Measurements from ENCODE around the gene PPP6R1. TPM values are rescaled to one million over a fixed set of nuclear protein-coding genes. Genes with fewer than 3 reads are reported as not detected.
A peak's percentile ranks its signal among the peaks of the same experiment; 100 is the strongest.

PPP6R1 gene
- total and polyA plus RNA-seq, 2 of the 13 experiments (the other 11 are each of a cell fraction or from before 2014, with no cell fraction given), result 25.8 to 54.0 TPM

- H4K20me1 ChIP-seq (ENCODE audit: insufficient read depth, low read length), result no peaks in the 10 kb centered on the region
- peak overlapping the region; percentile 76 for H3K27ac ChIP-seq (ENCODE audit: extremely low read length, insufficient read depth, low read length)
- DNase-seq (ENCODE audit: low spot score), result no peak
- TF ChIP-seq ZNF558 (CRISPR knock-in tag; IDR thresholded peaks at IDR 0.05; ENCODE audit: borderline replicate concordance), result no peak
- no peak for TF ChIP-seq ZNF136 (CRISPR knock-in tag; IDR thresholded peaks at IDR 0.05; ENCODE audit: low read depth)
- no peak for TF ChIP-seq ZNF234 (CRISPR knock-in tag; conservative IDR thresholded peaks at IDR 0.05)
- no peak for TF ChIP-seq PLRG1 (conservative IDR thresholded peaks at IDR 0.05)
- no peak for TF ChIP-seq FOXC1 (CRISPR knock-in tag; IDR thresholded peaks at IDR 0.05; ENCODE audit: borderline replicate concordance)
- TF ChIP-seq AGO2 (optimal IDR thresholded peaks at IDR 0.05; ENCODE audit: low read depth, low read length), result peak; percentile 49
- TF ChIP-seq XRCC5 (optimal IDR thresholded peaks at IDR 0.05; ENCODE audit: low read length), result no peak
- TF ChIP-seq ZNF160 (CRISPR knock-in tag; IDR thresholded peaks at IDR 0.05), result no peak
- TF ChIP-seq ZBTB26 (CRISPR knock-in tag; IDR thresholded peaks at IDR 0.05; ENCODE audit: borderline replicate concordance), result no peak
- no peak for TF ChIP-seq NCOA1 (CRISPR knock-in tag; IDR thresholded peaks at IDR 0.05)
- no peak for TF ChIP-seq NAIF1 (CRISPR knock-in tag; IDR thresholded peaks at IDR 0.05; ENCODE audit: borderline replicate concordance)
- no peak for TF ChIP-seq BRCA1 (CRISPR knock-in tag; IDR thresholded peaks at IDR 0.05)
- no peak for TF ChIP-seq HINFP (CRISPR knock-in tag; IDR thresholded peaks at IDR 0.05; ENCODE audit: low read depth)
- TF ChIP-seq ZNF563 (CRISPR knock-in tag; IDR thresholded peaks at IDR 0.05), result no peak
- TF ChIP-seq ZFP82 (CRISPR knock-in tag; IDR thresholded peaks at IDR 0.05; ENCODE audit: borderline replicate concordance), result no peak
- no peak for TF ChIP-seq TMF1 (CRISPR knock-in tag; IDR thresholded peaks at IDR 0.05; ENCODE audit: low read depth)
- TF ChIP-seq ZFP41 (CRISPR knock-in tag; IDR thresholded peaks at IDR 0.05; ENCODE audit: borderline replicate concordance), result no peak
- TF ChIP-seq ZNF773 (CRISPR knock-in tag; IDR thresholded peaks at IDR 0.05; ENCODE audit: borderline replicate concordance), result 0 out of 2 replicates have a peak, but pooled peaks have one; percentile 45
- TF ChIP-seq, protein P1, sequence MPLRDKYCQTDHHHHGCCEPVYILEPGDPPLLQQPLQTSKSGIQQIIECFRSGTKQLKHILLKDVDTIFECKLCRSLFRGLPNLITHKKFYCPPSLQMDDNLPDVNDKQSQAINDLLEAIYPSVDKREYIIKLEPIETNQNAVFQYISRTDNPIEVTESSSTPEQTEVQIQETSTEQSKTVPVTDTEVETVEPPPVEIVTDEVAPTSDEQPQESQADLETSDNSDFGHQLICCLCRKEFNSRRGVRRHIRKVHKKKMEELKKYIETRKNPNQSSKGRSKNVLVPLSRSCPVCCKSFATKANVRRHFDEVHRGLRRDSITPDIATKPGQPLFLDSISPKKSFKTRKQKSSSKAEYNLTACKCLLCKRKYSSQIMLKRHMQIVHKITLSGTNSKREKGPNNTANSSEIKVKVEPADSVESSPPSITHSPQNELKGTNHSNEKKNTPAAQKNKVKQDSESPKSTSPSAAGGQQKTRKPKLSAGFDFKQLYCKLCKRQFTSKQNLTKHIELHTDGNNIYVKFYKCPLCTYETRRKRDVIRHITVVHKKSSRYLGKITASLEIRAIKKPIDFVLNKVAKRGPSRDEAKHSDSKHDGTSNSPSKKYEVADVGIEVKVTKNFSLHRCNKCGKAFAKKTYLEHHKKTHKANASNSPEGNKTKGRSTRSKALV (CRISPR knock-in tag; IDR thresholded peaks at IDR 0.05), result 0 out of 2 replicates have a peak, but pooled peaks have one; percentile 22
- TF ChIP-seq RXRB (CRISPR knock-in tag; IDR thresholded peaks at IDR 0.05; ENCODE audit: borderline replicate concordance), result no peak
- 0 out of 2 replicates have a peak, but pooled peaks have one; percentile 28 for TF ChIP-seq REL (CRISPR knock-in tag; conservative IDR thresholded peaks at IDR 0.05)
Observed at GRCh38 chr19:55229145-55229788, 29.6 kb downstream of the PPP6R1 start.

More at GRCh38 chr19:55229145-55229788, 29.6 kb downstream of the PPP6R1 start:
- H3K79me2 ChIP-seq (ENCODE audit: insufficient read depth, low read length), result peaks cover 4% of the 10 kb centered on the region
- H3K36me3 ChIP-seq (replicated peaks in 1 of 2; ENCODE audit: control insufficient read depth in 1 of 2, insufficient read depth in 2 of 2, low read length in 2 of 2), result peaks cover 14 to 43% of the 10 kb centered on the region in 2 experiments; a peak in 4 of 5 replicates
- POLR2A ChIA-PET, result interaction anchor here (0.6 to 2.3 kb wide), 4 partner anchors 22 to 30 kb away, joined by 3 to 12 read pairs (median 6); partner anchors contain the start of gene PPP6R1
- H3K9me3 ChIP-seq (ENCODE audit: low read length), result no peaks in the 10 kb centered on the region
- intact Hi-C loops (cut with micrococcal nuclease; ENCODE audit: unreplicated experiment) (no loop called here), in situ Hi-C loops (cut with HindIII; ENCODE audit: extremely low pct_ligation_motif_present, low pct_unique_long_range_greater_than_20kb) (no loop called here)
- H2AFZ ChIP-seq (ENCODE audit: low read length), result no peak overlapping the region
- WGBS (ENCODE audit: low lambda C conversion rate), result 76% methylated on average over 17 of the region's 18 CpGs
- CTCF ChIA-PET (ENCODE audit: low intra/inter-chr PET ratio, low total read pairs), result no interaction called here
- ATAC-seq (peak; percentile 31), FAIRE-seq (no peak)
- peak overlapping the region in 1 of 3 experiments; percentile 67; a peak in 1 of 6 replicates for H3K4me3 ChIP-seq (replicated peaks in 1 of 3; ENCODE audit: insufficient read depth in 1 of 3, low read depth in 2 of 3, low read length in 3 of 3)
- H3K9ac ChIP-seq (ENCODE audit: insufficient read depth, low read depth, low read length), result peak overlapping the region; percentile 60; the same call in 1 of the 2 replicates
- peaks cover 71% of the 10 kb centered on the region for H3K4me1 ChIP-seq (ENCODE audit: insufficient read depth, low read length)
- TSS peak; percentile 41 for BruUV-seq (replicated peaks)
- no peaks in the 10 kb centered on the region for H3K27me3 ChIP-seq (ENCODE audit: control insufficient read depth in 1 of 2, insufficient read depth in 2 of 2, low read length in 2 of 2)
- H3K4me2 ChIP-seq (ENCODE audit: low read depth, low read length), result peak overlapping the region; percentile 88
